ENCODE measurements around the gene CUX1. TPM values are rescaled to one million over a fixed set of nuclear protein-coding genes. Genes with fewer than 3 reads are reported as not detected.

Gene CUX1
- total RNA-seq, 1 donor from 2014 or later = 101 TPM

DNA sequence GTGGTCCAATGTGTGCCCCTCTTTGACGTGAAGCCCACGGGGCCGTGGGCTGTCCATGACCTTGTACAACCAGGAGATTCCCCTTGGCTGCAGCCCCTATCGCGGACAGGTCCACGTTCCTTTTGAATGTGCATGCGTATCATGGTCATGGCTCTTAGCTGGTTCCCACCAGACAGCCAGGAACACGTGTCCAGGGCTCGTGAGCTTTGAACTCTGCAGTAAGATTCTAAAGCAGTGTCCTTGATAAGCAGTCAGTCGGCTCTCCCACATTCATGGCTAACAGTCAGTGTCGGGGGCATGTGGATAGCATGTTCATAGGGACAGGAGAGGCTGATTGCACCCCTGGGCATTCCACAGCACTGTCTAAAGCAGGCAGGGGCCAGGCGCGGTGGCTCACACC lies 393.4 kb downstream of the CUX1 start:
- H3K36me3 ChIP-seq = peaks cover 10 to 52% of the 10 kb centered on the region in 2 donors
- no peak overlapping the region for H3K4me3 ChIP-seq
- H3K27ac ChIP-seq = no peak overlapping the region
- DNase-seq (ENCODE audit: low spot score in 2 of 2) = no peak
- no peaks in the 10 kb centered on the region for H3K9me3 ChIP-seq
- intact Hi-C loops (cut with DNase I) = no loop called here
- H3K4me1 ChIP-seq = no peaks in the 10 kb centered on the region
- TF ChIP-seq, protein P1, sequence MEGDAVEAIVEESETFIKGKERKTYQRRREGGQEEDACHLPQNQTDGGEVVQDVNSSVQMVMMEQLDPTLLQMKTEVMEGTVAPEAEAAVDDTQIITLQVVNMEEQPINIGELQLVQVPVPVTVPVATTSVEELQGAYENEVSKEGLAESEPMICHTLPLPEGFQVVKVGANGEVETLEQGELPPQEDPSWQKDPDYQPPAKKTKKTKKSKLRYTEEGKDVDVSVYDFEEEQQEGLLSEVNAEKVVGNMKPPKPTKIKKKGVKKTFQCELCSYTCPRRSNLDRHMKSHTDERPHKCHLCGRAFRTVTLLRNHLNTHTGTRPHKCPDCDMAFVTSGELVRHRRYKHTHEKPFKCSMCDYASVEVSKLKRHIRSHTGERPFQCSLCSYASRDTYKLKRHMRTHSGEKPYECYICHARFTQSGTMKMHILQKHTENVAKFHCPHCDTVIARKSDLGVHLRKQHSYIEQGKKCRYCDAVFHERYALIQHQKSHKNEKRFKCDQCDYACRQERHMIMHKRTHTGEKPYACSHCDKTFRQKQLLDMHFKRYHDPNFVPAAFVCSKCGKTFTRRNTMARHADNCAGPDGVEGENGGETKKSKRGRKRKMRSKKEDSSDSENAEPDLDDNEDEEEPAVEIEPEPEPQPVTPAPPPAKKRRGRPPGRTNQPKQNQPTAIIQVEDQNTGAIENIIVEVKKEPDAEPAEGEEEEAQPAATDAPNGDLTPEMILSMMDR (IDR thresholded peaks at IDR 0.05) = no peak
- no peaks in the 10 kb centered on the region for H3K27me3 ChIP-seq

DNA sequence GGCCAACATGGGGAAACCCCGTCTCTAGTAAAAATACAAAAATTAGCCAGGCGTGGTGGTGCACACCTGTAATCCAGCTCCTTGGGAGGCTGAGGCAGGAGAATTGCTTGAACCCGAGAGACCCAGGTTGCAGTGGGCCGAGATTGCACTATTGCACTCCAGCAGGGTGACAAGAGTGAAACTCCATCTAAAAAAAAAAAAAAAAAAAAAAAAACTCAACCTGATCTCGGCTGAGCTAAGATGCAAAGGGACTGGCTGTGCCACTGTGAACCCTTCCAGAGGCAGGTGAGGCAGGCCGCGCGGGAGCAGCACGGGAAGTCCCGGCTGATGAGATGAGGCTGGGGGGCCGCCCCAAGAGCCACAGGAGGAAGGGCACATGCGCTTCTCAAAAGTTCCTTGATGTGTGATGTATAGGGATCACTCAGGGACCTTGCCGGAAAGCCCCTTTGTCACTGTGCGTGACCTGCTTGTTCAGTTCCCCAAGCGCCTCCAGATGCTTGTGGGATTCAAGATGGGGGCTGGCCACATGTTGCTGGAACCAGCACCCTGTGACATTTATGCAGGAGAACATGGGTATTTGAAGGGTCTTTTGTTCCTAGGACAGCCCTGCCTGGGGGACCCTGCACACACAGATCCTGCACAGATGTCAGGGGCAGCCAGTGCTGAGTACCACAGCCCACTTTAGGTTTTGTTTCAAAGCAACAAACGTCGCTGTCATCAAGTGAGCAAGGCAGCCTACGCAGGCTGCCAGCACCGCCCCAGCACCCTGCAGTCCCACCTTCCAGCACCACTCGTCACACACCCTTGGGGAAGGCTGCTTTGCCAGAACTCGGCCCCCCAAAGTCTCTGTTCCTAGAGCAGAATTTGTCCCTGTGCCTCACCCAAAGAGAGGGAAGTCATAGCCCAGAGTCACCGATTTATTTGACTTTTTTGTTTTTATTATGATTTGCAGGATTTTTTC lies 394.4 kb downstream of the CUX1 start:
- intact Hi-C loops (cut with DNase I) = no loop called here
- no peak overlapping the region for H3K27ac ChIP-seq
- H3K9me3 ChIP-seq = no peaks in the 10 kb centered on the region
- peaks cover 5 to 42% of the 10 kb centered on the region in 2 donors for H3K36me3 ChIP-seq
- no peak for DNase-seq (ENCODE audit: low spot score in 2 of 2)
- no peak overlapping the region for H3K4me3 ChIP-seq
- no peaks in the 10 kb centered on the region for H3K27me3 ChIP-seq
- no peaks in the 10 kb centered on the region for H3K4me1 ChIP-seq
- TF ChIP-seq, protein P1 (IDR thresholded peaks at IDR 0.05) = no peak

DNA sequence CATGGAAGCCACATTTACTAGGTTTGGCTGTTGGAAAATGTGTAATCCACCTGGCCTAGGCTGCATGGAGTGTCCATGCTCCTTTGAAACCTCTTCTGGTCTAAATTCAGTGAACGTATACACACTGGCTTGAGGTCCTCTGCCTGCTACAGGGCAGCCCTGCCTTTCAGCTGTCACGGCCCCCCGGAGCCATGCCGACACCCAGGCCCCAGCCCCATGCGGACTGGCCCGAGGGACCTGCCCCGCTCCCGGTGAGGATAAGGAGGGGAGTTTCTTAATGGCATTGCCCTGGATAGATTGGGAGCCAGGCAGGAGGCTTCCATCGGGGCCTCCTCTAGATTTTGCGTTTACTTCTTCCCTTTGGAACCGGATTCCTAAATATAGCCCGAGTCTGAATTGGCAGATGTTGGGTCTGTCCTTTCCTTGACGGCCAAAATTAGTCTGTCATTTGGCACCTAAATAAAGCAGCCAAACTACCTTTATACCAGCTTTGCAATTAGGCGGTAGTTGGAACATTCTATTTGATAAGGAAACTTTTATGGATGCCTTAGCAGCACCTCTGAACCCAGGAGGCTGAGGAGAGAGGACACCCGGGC lies 397.1 kb downstream of the CUX1 start:
- Histone ChIP-seq H3K36me3 (peaks cover 5 to 21% of the 10 kb centered on the region in 2 donors), H3K27me3 (no peaks in the 10 kb centered on the region), H3K4me1 (no peaks in the 10 kb centered on the region), H3K4me3 (no peak overlapping the region), H3K9me3 (no peaks in the 10 kb centered on the region), H3K27ac (no peak overlapping the region)
- TF ChIP-seq, protein P1 (IDR thresholded peaks at IDR 0.05) = no peak
- DNase-seq (ENCODE audit: low spot score in 2 of 2) = no peak
- intact Hi-C loops (cut with DNase I) = no loop called here

DNA sequence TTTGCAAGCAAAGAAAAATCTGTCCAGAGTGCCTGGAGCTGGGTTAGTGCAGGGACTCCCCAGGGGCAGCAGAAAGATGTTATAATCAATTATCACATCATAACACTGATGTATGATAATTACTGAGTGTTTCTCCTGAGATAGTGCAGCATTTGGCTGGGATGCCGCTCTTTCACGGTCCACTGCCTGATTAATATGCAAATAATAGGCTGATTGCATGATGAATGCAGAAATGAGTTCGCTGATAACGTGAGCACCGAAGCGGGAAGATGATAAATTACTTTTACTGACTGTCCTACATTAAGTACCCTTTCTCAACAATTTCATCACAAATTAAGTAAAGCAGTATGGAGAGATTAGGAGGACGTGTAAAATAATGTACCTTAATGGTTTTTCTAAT lies 397.8 kb downstream of the CUX1 start:
- H3K4me3 ChIP-seq = no peak overlapping the region
- DNase-seq (ENCODE audit: low spot score in 2 of 2) = no peak
- H3K4me1 ChIP-seq = no peaks in the 10 kb centered on the region
- no peak overlapping the region for H3K27ac ChIP-seq
- intact Hi-C loops (cut with DNase I) = no loop called here
- H3K36me3 ChIP-seq = peaks cover 5 to 16% of the 10 kb centered on the region in 2 donors
- TF ChIP-seq, protein P1 (IDR thresholded peaks at IDR 0.05) = no peak
- no peaks in the 10 kb centered on the region for H3K27me3 ChIP-seq
- no peaks in the 10 kb centered on the region for H3K9me3 ChIP-seq

DNA sequence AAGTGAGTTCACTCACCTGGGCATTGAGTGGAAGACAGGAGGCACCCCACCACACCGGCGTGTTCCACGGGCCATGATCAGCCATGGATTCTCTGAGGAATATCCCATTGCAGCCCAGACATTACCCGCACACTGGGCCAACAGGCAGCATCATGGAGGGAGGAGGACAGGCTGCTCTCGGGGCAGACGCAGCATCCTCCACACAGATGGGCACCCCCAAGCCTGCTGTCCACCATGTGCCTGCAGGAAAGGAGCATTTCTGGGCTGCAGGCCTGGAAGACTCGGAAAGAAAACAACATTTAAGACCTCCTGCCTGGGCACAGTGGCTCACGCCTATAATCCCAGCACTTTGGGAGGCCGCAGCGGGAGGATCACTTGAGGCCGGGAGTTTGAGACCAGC lies 398.3 kb downstream of the CUX1 start:
- Histone ChIP-seq H3K27ac (no peak overlapping the region), H3K4me3 (no peak overlapping the region), H3K9me3 (no peaks in the 10 kb centered on the region), H3K27me3 (no peaks in the 10 kb centered on the region), H3K4me1 (no peaks in the 10 kb centered on the region), H3K36me3 (peaks cover 5 to 15% of the 10 kb centered on the region in 2 donors)
- no peak for DNase-seq (ENCODE audit: low spot score in 2 of 2)
- intact Hi-C loops (cut with DNase I) = no loop called here
- TF ChIP-seq, protein P1 (IDR thresholded peaks at IDR 0.05) = no peak
